Omental fat pad (tissue), 4 donors: ENCODE measurements around the gene AASDH. TPM values are rescaled to one million over a fixed set of nuclear protein-coding genes. Genes with fewer than 3 reads are reported as not detected.

Experiments used
- ATAC-seq: fragments of 150-250 bp; one replicate; pipeline ENCODE4 v1.9.1; 2016; ENCODE audit warnings: mild to moderate bottlenecking, moderate library complexity; ENCODE audit not compliant: low FRiP score
- DNase-seq: peaks from one replicate; pipeline ENCODE4 v3.0.0-alpha.2; 2019; ENCODE audit warnings: low spot score
- CTCF ChIP-seq, 3 donors: fragments of 450-650 bp; IDR thresholded peaks; one replicate each; pipeline ENCODE4 v1.5.1; 2016 to 2017; ENCODE audit warnings: antibody characterized with exemption in 3 of 3, mild to moderate bottlenecking in 3 of 3, moderate library complexity in 2 of 3
- total RNA-seq, 4 donors: library from RNA; depleted of rRNA; stranded (reverse); fragments of >200 nt; gene quantifications; one replicate each; pipeline ENCODE4 v1.1.0, GENCODE V29; 2016

AASDH gene
- total RNA-seq, 4 donors from 2014 or later: 6.7 to 12.5 (median 7.8) TPM

DNA sequence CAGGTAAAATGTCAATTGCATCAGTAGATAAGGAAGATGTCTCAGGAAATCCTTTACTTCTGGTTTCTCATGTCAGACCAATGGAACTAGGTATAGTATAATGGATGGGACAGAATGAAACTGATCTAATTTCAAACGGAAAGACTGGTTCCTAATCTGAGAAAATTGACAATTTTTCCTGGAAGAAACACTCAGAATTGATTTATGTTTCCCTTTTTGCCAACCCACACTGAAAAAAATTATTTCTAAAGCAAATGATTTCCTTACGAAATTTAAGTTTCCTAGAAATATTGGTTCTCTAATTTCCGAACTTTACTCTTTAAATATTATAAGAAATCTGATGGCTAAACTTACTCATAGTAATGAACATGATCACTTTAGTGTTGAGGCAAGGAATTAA, 29.1 kb upstream of the AASDH start:
- no peak for TF ChIP-seq CTCF (IDR thresholded peaks at IDR 0.05)
- no peak for ATAC-seq
- DNase-seq: no peak

DNA sequence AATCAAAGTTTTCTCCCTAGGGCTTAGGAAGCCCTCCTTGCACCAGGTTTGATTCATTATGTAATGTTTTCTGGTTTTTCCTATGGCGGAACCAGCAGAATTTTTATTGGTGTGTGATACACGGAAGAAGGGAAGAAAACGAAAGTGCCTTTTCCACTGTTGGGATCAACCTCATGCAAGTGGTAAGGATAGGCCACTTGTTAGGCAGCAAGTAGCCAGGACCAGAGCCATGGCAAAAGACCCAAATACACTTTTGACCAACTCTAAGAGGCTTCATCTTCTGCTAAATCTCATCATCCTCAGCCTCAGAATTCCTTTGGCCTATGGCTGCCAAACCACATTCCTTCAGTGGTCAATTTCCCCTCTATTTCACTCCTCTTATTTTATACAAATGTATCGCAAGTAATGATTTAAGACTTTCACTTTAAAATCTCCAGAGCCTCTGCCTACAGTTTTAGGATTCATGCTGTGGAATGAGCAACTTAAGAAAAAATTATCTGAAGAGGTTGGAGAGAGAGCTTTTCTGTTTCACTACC, 26.9 kb upstream of the AASDH start:
- DNase-seq (no peak), ATAC-seq (no peak)
- no peak for TF ChIP-seq CTCF (IDR thresholded peaks at IDR 0.05)

DNA sequence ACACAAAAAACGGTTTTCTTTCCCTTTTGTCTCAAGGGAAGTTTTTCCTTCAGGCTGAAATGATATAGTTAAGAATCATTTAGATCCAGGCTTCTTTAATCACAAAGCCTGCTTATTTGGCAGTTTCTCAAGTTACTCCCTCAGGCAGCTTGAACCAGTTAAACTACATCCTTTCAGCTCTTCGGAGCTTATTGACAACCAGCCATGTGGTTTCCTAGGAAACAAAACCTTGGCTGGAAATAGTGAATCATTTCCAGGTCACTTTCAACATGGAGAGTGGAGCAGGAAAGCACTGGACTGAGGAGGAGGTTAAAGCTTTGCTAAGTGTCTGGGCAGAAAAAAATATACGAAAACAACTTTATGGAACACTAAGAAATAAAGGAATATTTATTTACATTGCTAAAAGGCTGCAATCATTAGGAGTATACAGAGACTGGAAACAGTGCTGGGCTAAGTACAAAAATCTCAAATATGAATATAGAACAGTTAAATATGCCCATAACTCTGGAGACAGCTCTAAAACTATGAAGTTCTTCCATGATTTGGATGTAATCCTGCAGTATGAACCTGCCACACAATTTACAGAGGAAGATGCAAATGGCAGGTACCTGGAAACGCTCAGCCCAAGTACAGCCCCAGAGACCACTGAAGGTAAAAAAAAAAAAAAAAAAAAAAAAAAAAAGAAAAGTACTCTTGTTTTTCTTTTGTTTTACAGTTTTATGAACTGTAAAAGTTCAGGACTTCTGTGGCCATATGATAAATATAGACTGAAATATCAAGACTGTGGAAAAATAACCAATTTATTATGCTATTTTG, 23.2 kb upstream of the AASDH start:
- DNase-seq (no peak), ATAC-seq (peak; percentile 95)
- TF ChIP-seq CTCF (IDR thresholded peaks at IDR 0.05): no peak

GRCh38 chr4:56409511-56410090, 22.3 kb upstream of the AASDH start:
- TF ChIP-seq CTCF (IDR thresholded peaks at IDR 0.05): no peak
- DNase-seq: no peak
- no peak for ATAC-seq

GRCh38 chr4:56408978-56409377, 21.7 kb upstream of the AASDH start:
- no peak for ATAC-seq
- no peak for DNase-seq
- no peak for TF ChIP-seq CTCF (IDR thresholded peaks at IDR 0.05)

DNA sequence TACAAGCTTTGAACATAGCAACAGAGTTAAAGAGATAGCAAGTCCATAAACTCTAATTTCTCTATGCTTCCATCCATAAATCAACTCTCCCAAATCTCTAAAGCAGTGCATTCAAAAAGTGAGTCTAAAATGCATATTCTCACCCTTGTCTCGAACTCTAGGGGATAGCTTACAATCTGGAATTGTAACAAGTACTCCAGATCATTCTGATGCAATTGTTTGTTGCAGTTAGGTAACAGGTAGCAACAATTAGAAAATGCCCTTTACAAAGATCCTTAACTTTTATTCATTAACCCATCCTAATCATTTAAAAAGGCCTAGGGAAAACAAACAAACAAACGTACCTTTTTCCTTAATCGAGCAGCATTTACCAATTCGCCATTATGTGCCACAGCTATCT, 18.9 kb upstream of the AASDH start:
- no peak for TF ChIP-seq CTCF (IDR thresholded peaks at IDR 0.05)
- ATAC-seq: no peak

GRCh38 chr4:56405016-56405415, 17.7 kb upstream of the AASDH start:
- ATAC-seq (no peak), DNase-seq (no peak)
- TF ChIP-seq CTCF (IDR thresholded peaks at IDR 0.05): no peak

More for the DNA sequence above, 18.9 kb upstream of the AASDH start:
- DNase-seq: no peak
